Tibial nerve (tissue), 4 donors: Measurements from ENCODE around the gene LAMB4. TPM values are rescaled to one million over a fixed set of nuclear protein-coding genes. Genes with fewer than 3 reads are reported as not detected.
A peak's percentile ranks its signal among the peaks of the same experiment; 100 is the strongest.

Experiments
- DNase-seq, 2 donors: peaks; one replicate each; pipeline ENCODE4 v3.0.0-alpha.2; 2019; ENCODE audit warnings: low spot score in 2 of 2
- H3K27ac ChIP-seq, 4 donors: fragments of 200-600 bp; sonication (generic) in 3 of 4; one replicate each; pipeline ENCODE4 v1.5.1; 2017 to 2019; ENCODE audit warnings: mild to moderate bottlenecking in 1 of 4
- H3K27me3 ChIP-seq, 2 donors: fragments of 200-600 bp; sonication (generic) in 1 of 2; one replicate each; pipeline versions ENCODE4 v1.5.1 to v1.6.0; 2017 to 2019
- H3K36me3 ChIP-seq, 3 donors: fragments of 200-600 bp; sonication (generic); one replicate each; pipeline ENCODE4 v1.5.1; 2018 to 2019
- H3K4me1 ChIP-seq, 4 donors: fragments of 200-600 bp; sonication (generic) in 3 of 4; one replicate each; pipeline ENCODE4 v1.5.1; 2017 to 2019
- H3K4me3 ChIP-seq, 4 donors: fragments of 200-600 bp; sonication (generic) in 3 of 4; one replicate each; pipeline ENCODE4 v1.5.1; 2017 to 2019; ENCODE audit warnings: mild to moderate bottlenecking in 1 of 4, moderate library complexity in 1 of 4
- H3K9me3 ChIP-seq, 4 donors: fragments of 200-600 bp; sonication (generic) in 3 of 4; one replicate each; pipeline ENCODE4 v1.5.1; 2017 to 2019
- CTCF ChIP-seq, 5 experiments: fragments of 200-600 bp in 3 of 5; fragments of 450-650 bp in 2 of 5; sonication (generic) in 3 of 5; IDR thresholded peaks; one replicate each; pipeline ENCODE4 v1.5.1; 2016 to 2019; ENCODE audit warnings: antibody characterized with exemption in 5 of 5, mild to moderate bottlenecking in 3 of 5, moderate library complexity in 2 of 5
- EP300 ChIP-seq, 2 donors: sonication (generic); formaldehyde crosslinking; IDR thresholded peaks; one replicate each; pipeline ENCODE4 v1.6.1; 2017; ENCODE audit warnings: antibody characterized with exemption in 2 of 2, mild to moderate bottlenecking in 1 of 2
- POLR2A ChIP-seq, 2 donors: fragments of 450-650 bp; IDR thresholded peaks; one replicate each; pipeline ENCODE4 v1.6.1; 2017; ENCODE audit warnings: antibody characterized with exemption in 2 of 2, mild to moderate bottlenecking in 2 of 2, moderate library complexity in 2 of 2
- WGBS, 2 donors: methylation state at CpG; one replicate each; pipeline ENCODE4 v1.1.5; 2018; 5-methylcytosine and 5-hydroxymethylcytosine counted together
- total RNA-seq, 4 donors: library from RNA; depleted of rRNA; stranded (reverse); fragments of >200 nt; gene quantifications; one replicate each; pipeline ENCODE4 v1.1.0, GENCODE V29; 2016

Gene LAMB4
- total RNA-seq, 4 donors from 2014 or later, result 0.22 to 1.2 (median 0.42) TPM; not detected in 1

- DNase-seq, result no peak
- Histone ChIP-seq H3K27me3 (no peaks in the 10 kb centered on the region), H3K27ac (peak overlapping the region in 1 of 4 donors; percentile 31), H3K36me3 (no peaks in the 10 kb centered on the region), H3K9me3 (no peaks in the 10 kb centered on the region), H3K4me3 (no peak overlapping the region), H3K4me1 (peaks cover 0 to 5% (median 0%) of the 10 kb centered on the region in 4 donors)
- TF ChIP-seq CTCF (IDR thresholded peaks at IDR 0.05) (no peak), EP300 (IDR thresholded peaks at IDR 0.05) (no peak), POLR2A (IDR thresholded peaks at IDR 0.05) (no peak)
- 70 to 74% methylated on average over 6 of the region's 6 CpGs for WGBS, 2 donors
Observed at GRCh38 chr7:108014747-108015682, 115.1 kb downstream of the LAMB4 start.

- Histone ChIP-seq H3K4me1 (peaks cover 0 to 5% (median 0%) of the 10 kb centered on the region in 4 donors), H3K4me3 (no peak overlapping the region), H3K27me3 (no peaks in the 10 kb centered on the region), H3K9me3 (no peaks in the 10 kb centered on the region), H3K36me3 (no peaks in the 10 kb centered on the region), H3K27ac (no peak overlapping the region)
- 51 to 55% methylated on average over 2 of the region's 2 CpGs for WGBS, 2 donors
- no peak for TF ChIP-seq EP300 (IDR thresholded peaks at IDR 0.05)
- no peak for TF ChIP-seq CTCF (IDR thresholded peaks at IDR 0.05)
- no peak for TF ChIP-seq POLR2A (IDR thresholded peaks at IDR 0.05)
- DNase-seq, result no peak
Observed at GRCh38 chr7:108014215-108014614, 115.9 kb downstream of the LAMB4 start.

GRCh38 chr7:108012499-108013430, 117.4 kb downstream of the LAMB4 start:
- H3K4me1 ChIP-seq, result peaks cover 0 to 5% (median 0%) of the 10 kb centered on the region in 4 donors
- 93 to 96% methylated on average over 8 of the region's 8 CpGs for WGBS, 2 donors
- no peaks in the 10 kb centered on the region for H3K27me3 ChIP-seq
- no peaks in the 10 kb centered on the region for H3K36me3 ChIP-seq
- no peak for DNase-seq
- no peaks in the 10 kb centered on the region for H3K9me3 ChIP-seq
- no peak overlapping the region for H3K27ac ChIP-seq
- no peak for TF ChIP-seq EP300 (IDR thresholded peaks at IDR 0.05)
- TF ChIP-seq POLR2A (IDR thresholded peaks at IDR 0.05), result no peak
- TF ChIP-seq CTCF (IDR thresholded peaks at IDR 0.05), result no peak
- H3K4me3 ChIP-seq, result no peak overlapping the region

- H3K4me3 ChIP-seq, result no peak overlapping the region
- H3K27me3 ChIP-seq, result no peaks in the 10 kb centered on the region
- TF ChIP-seq CTCF (IDR thresholded peaks at IDR 0.05) (no peak), POLR2A (IDR thresholded peaks at IDR 0.05) (no peak), EP300 (IDR thresholded peaks at IDR 0.05) (no peak)
- peak overlapping the region in 2 of 4 donors; percentile 15 to 34 for H3K27ac ChIP-seq
- H3K4me1 ChIP-seq, result peaks cover 0 to 5% (median 0%) of the 10 kb centered on the region in 4 donors
- no peak for DNase-seq
- H3K9me3 ChIP-seq, result no peaks in the 10 kb centered on the region
- H3K36me3 ChIP-seq, result no peaks in the 10 kb centered on the region
- 88 to 92% methylated on average over 1 of the region's 1 CpG for WGBS, 2 donors
Observed at GRCh38 chr7:108010377-108010776, 119.8 kb downstream of the LAMB4 start.
